8988T (cell line): ENCODE measurements around the gene CEP295NL.
"Not testable (repeated sequence)": the region's sequence is repeated elsewhere in the genome, so short reads cannot be mapped to it uniquely, and the experiment has no call there.

Experiments used
- DNase-seq: peaks from one replicate; pipeline ENCODE4 v3.0.0; 2011

Gene CEP295NL

GRCh38 chr17:78903101-78903779 is at the start of gene CEP295NL:
CEP295NL (minus strand) TSS chr17:78903201; CDS start chr17:78901828, 1,373 bp downstream.
- DNase-seq = no peak

GRCh38 chr17:78952706-78953105 is 49.7 kb upstream of the CEP295NL start:
- DNase-seq = no peak

GRCh38 chr17:78951967-78952551 is 49.1 kb upstream of the CEP295NL start:
- DNase-seq = no peak

- no peak for DNase-seq
These were observed 47.9 kb upstream of the CEP295NL start for GRCh38 chr17:78950870-78951269.

GRCh38 chr17:78947235-78948149 is 44.5 kb upstream of the CEP295NL start:
- no peak for DNase-seq

GRCh38 chr17:78946631-78947030 is 43.6 kb upstream of the CEP295NL start:
- no peak for DNase-seq

GRCh38 chr17:78946131-78946530 is 43.1 kb upstream of the CEP295NL start:
- no peak for DNase-seq

GRCh38 chr17:78945455-78945854 is 42.5 kb upstream of the CEP295NL start:
- DNase-seq = not testable (repeated sequence)

- DNase-seq = no peak
These were observed 42.0 kb upstream of the CEP295NL start for GRCh38 chr17:78944956-78945355.

- no peak for DNase-seq
These were observed 41.0 kb upstream of the CEP295NL start for GRCh38 chr17:78944026-78944425.

- no peak for DNase-seq
These were observed 37.7 kb upstream of the CEP295NL start for GRCh38 chr17:78940708-78941107.

GRCh38 chr17:78940258-78940657 is 37.3 kb upstream of the CEP295NL start:
- no peak for DNase-seq

- no peak for DNase-seq
These were observed 36.6 kb upstream of the CEP295NL start for GRCh38 chr17:78939615-78940014.

GRCh38 chr17:78937561-78937960 is 34.6 kb upstream of the CEP295NL start:
- DNase-seq = no peak

GRCh38 chr17:78935419-78936323 is 32.7 kb upstream of the CEP295NL start:
- no peak for DNase-seq

GRCh38 chr17:78934681-78935418 is 31.8 kb upstream of the CEP295NL start:
- DNase-seq = no peak

GRCh38 chr17:78933959-78934568 is 31.1 kb upstream of the CEP295NL start:
- DNase-seq = no peak

- peak; percentile 83 for DNase-seq
These were observed 30.3 kb upstream of the CEP295NL start for GRCh38 chr17:78933025-78933958.

- DNase-seq = no peak
These were observed 27.1 kb upstream of the CEP295NL start for GRCh38 chr17:78929908-78930775.
